GOT3 (cell line): ENCODE results near the gene EMILIN1.

Experiments used
- DNase-seq: peaks from one replicate; lab custom pipeline; 2025; ENCODE audit warnings: mixed read lengths; lab: John Stamatoyannopoulos, UW

Gene EMILIN1

DNA sequence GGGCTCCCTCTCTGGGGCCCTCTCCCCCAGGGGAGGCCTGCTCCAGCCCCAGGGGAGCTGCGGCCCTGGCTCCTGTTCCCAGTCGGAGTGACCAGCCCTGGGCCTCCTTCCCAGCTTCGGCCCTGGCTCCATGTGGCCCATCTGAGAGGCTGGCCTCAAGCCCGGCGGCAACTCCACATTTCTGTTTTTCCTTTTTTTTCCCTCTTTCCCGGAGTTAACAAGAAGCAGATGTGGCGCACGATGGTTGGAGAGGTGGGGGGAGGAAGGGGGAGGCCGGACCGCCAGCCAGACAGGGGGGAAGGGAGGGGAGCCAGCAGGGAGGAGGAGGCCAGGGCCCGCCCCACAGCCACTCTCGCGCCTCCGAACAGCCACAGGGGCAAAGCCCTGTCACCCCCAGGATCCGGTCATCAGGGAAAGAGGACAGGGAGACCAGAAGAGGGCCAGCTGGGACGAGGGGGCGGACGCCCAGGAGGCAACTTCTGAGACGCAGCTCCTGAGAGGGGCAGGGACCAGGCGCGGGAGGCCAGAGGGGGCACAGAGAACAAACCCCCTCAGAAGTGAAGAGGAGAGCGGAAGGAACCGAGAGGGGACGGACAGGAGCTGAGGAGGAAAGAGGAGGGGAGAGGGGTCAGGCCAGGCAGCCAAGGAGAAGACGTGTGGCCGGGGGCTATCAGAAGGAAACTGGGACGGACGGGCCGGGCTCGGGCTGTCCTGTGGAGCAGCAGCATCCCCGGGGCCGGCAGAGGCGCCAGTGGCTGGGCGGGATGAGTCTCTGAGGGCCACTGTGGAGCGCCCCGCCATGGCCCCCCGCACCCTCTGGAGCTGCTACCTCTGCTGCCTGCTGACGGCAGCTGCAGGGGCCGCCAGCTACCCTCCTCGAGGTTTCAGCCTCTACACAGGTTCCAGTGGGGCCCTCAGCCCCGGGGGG, at the start of gene EMILIN1:
Gene EMILIN1, plus strand, starts transcription at position 349 of the 928 bp plus-strand sequence. Its CDS starts 451 bp downstream, at position 800.
- DNase-seq, result peak; percentile 32

DNA sequence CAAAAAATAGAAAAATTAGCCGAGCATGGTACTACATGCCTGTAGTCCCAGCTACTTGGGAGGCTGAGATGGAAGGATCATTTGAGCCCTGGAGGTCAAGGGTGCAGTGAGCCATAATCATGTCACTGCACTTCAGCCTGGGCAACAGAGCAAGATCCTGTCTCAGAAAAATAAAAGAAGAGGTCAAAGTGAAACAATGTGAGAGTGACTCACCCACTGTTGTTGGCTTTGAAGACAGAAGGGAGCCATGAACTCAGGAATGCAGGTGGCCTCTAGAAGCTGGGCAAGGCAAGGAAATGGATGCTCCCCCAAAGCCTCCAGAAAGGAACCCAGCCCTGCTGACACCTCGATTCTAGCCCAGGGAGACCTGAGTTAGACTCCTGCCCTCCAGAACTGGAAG, 49.4 kb upstream of the EMILIN1 start:
- DNase-seq, result no peak

DNA sequence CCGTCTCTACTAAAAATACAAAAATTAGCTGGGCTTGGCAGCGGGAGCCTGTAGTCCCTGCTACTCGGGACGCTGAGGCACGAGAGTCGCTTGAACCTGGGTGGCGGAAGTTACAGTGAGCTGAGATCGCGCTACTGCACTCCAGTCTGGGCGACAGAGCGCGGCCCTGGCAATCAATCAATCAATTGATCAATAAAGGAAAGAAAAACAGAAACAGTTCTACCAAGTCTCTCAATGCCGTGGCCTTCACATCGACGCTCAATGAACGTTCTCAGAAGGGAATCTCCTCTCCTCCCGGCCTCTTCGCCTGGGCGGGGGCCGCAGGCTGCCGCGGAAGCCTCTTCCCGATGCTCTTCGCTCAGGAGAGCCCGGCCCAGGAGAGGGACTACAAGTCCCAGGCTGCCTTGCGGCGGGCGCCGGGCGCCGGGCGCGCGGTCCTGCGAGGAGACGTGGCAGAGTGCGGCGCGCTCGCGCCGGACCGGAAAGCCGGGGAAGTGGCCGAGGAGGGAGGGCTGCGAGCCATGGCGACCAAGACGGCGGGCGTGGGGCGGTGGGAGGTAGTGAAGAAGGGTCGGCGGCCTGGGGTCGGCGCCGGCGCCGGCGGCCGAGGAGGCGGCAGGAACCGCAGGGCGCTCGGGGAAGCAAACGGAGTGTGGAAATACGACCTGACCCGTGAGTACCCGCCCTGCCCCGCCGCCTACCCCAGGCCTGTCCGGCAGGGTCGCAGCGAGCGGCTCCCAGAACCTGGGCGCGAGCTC, 45.7 kb upstream of the EMILIN1 start, which contains the start of gene TMEM214:
Gene TMEM214, plus strand, starts transcription at position 471 of the 758 bp plus-strand sequence. Its CDS starts 51 bp downstream, at position 522.
- DNase-seq, result peak; percentile 58

DNA sequence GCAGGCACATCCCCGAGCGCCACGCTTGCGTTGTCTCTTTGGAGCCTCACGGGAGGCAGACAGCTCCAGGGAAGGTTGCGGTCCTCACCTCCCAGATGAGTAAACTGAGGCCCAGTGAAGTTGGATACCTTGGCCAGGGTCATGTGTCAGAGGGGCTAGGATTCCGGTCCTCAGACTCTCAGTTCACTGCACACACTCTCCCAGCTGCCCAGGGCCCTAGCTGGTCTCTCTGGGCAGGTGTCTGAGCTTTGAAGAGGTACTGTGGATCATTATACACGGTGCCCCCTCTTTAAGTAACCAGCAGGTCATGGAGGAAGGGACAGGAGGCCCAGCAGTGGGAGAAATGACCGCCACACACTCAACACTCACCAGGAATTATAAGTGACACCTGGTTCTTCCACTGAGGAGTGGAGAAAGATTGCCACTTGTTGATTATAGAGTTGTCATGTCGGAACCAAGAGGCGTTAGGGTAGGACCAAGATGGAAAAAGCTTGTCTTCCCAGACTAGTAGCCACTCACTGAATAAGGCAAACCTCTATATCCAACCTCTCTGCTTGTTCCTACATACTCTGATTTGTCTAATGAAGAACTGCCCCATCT, 45.1 kb upstream of the EMILIN1 start:
- no peak for DNase-seq

DNA sequence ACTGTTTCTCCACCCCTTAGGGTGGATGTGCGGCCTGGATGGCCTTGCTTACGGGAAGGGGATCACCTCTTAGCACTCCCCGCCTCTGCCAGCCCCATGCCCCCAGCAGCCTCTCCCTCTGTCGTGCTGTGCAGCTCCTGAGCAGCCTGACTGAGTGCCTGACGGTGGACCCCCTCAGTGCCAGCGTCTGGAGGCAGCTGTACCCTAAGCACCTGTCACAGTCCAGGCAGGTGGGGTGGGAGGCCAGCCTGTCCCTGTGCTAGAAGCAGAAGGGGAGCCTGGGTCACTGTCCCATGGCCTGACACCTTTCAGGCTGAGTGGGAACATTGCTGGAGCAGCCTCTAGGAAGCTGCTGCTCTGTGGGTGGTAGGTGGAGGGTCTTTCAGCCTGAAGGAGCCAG, 40.4 kb upstream of the EMILIN1 start:
- DNase-seq, result no peak

DNA sequence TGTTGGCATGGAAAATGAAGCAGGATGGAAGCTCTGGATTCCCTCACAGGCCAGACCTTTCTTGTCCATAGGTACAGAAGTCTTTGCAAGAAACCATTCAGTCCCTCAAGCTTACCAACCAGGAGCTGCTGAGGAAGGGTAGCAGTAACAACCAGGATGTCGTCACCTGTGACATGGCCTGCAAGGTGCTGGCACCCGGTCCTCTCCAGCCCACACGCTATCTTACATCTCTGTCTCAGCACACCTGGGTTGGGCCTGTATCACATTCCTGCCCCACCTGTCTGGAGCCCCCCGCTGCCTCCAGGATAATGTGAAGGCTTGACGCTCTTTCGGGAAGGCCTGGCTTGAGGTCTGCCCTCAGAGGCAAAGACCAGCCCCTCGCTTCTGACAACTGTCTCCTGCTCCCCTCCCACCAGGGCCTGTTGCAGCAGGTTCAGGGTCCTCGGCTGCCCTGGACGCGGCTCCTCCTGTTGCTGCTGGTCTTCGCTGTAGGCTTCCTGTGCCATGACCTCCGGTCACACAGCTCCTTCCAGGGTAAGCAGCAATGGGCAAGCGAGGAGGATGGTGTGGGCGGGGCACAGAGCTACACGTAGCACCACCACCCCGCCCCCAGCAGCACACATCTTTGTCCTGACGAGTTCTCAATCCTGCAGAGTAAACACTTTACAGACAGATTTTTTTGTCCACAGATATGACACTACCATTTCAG, 39.6 kb upstream of the EMILIN1 start:
- no peak for DNase-seq

DNA sequence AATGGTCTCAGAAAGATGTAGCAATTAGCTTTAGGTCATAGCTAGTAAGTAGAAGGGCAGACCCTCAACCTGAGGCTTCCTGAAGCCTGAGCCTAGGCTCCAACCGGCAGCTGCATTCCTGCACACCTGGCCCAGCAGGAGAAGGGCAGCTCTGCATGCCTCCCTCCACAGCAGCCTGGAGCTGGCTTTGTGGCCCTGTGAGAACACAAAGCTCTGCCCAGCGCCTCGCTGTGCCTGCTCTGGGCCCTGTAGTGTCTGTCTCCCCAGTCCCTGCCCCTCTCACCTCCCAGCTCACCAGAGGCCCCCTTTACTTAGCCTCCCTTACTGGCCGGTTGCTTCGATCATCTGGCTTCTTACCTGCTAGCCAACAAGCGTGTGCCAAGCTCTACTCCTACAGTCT, 39.0 kb upstream of the EMILIN1 start:
- DNase-seq, result no peak

DNA sequence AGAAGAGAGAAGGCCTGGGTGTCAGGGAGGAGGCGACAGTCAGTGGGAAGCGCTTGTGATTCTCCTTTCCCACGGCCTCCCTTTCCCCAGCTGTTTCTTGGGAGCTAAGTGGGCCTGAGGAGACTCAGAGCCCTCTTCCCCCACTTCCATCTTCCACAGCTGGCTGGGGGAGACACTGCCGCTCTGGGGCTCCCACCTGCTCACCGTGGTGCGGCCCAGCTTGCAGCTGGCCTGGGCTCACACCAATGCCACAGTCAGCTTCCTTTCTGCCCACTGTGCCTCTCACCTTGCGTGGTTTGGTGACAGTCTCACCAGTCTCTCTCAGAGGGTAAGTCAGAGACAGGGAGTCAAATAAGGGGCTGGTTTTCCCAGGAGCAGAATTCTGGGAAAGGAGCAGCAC, 38.5 kb upstream of the EMILIN1 start:
- DNase-seq, result no peak

DNA sequence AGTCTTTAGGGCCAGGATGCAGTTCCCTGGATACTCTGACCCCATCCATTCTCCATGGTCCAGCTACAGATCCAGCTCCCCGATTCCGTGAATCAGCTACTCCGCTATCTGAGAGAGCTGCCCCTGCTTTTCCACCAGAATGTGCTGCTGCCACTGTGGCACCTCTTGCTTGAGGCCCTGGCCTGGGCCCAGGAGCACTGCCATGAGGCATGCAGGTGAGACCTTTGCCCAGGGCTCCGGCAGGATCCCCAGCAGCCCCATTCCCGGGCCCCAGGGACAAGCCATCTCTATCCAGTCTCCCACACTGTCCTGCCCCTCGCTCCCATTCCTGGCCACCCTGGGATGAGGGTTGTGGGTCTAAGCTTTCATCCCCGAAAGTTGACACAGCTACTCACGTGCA, 38.1 kb upstream of the EMILIN1 start:
- no peak for DNase-seq

DNA sequence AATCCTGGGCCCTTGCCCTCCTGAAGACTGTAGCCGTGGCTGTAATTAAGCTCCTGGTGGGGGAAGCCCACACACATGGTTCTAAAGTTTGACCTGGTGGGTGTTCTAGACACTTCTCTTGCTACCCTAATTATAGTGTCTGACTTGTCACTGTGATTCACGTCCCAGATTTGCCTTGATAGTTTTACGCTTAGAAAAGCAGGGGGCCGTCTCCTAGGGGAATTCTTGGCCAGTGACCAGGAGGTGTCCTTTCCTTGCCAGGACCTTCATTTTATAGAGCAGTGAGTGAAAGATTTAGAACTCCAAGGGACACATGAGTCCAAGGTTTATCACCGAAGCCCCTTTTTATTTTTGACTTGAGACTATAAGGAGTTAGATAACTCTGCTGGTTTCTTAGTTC, 36.7 kb upstream of the EMILIN1 start:
- DNase-seq, result no peak

DNA sequence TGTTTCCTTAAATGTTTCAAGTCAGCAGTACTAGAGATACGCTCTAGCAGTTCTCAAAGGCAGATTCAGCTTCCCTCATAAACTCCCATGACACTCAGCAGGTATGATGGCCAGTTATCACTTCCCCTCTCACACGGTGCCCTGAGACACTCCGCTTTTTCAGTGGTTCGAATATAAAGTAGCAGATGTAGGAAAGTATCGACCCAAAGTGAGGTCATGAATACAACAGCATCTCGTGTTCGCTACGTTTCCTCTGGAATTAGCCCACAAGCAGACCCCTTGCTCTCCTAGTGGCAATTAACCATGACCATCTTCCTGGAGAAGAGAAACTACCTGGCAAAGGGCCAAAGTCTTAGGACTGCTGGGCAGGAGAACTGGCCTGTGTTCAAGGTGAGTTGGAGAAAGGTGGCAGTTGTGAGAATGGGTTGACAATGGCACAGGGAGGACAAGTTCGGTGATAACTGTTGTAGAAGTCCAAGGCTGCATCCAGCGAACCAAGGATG, 36.2 kb upstream of the EMILIN1 start:
- DNase-seq, result no peak

DNA sequence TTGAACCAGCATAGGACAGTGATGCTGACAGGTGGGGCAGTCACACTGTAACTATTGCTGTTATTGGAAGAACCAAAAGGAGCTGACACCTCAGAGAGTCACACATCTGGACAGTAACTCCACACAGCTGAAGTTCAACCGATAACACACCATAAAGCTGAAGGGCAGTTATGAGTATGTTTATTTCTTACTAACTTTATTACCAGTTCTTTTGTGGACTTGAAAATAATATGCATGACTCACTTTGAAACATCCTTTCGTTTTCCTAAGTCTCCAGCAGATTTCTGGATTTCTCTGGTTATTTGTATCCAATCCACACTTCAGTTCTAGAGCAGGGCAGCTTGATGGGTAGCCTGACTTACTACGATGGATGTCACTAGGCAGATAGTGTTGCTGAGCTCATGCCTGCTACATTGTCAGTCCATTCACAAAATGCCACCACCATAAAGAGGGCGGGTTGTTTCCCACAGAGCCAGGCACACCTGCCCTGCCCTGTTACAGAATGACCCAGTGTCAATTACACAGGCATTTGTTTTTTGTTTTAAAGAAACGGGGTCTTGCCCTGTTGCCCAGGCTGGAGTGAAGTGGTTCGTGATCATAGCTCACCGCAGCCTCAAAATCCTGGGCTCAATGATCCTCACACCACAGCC, 35.3 kb upstream of the EMILIN1 start:
- no peak for DNase-seq

DNA sequence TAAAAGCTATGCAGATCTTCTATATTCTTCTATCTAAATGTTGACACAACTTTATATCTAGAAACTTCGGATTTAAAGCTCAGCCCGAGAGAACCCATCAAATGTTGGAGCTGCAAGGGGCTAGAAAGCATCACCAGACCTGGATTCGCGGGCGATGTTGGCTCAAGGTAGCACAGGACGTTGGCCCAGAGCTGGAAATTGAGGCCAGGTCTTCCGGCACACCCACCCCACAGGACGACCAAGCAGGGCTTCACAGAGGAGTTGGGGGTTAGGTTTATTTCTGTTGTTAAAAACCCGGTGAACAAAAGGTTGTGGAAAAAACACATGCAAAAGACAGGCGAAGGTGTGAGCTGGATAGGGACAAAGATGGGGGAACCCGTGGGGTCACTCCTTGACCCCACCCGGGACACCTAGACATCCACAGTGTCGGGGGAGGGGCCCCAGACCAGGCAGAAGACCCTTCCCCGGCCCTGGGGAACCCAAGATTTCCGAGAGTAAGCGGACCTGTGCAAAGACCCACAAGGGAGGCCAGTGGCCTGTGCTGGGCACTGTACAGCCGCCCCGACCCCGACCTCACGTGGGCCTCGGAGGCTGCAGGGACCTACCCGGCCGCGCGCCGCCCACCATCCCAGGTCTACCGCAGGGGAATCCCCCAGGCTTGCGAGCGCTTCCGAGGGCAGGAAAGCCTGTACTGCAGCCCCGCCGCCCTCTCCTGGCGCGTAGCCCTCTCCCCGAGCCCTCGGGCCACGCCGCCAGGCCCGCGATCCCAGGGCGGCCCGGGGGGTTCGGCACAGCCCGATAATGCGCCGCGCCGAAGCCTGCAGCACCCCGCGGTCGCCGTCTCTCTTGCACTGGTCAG, 28.8 kb upstream of the EMILIN1 start:
- no peak for DNase-seq

DNA sequence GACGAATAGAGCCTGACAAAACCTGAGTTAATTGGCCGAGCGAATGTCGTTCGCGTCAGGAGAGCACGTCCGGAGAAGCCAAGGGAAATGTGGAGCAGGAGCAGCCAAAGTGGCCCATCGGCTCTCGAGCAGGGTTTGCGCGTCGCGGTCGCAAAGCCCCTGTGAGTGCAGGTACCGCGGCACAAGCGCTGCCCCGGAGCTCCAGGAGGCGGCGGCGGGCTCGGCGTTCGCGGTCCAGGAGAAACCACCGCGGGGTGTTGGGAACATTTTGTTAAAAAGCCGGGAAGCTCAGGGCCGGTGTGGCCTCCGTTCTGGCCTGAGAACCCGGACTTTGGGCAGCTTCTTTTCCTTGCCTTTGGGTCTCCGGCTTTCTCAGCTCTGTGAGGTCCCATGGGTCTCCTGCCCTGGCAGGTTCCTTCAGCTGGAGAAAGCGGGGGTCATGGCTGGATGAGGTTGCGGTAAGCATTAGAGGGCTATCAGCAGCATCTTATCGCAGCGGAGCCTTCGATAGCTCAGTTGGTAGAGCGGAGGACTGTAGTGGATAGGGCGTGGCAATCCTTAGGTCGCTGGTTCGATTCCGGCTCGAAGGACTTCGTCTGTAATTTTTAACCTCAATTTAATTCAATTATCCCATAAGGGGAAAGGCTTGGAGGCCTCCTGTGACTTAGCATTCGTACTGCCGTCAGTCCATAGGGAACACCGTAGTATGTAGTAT, 28.0 kb upstream of the EMILIN1 start:
- DNase-seq, result peak; percentile 84

DNA sequence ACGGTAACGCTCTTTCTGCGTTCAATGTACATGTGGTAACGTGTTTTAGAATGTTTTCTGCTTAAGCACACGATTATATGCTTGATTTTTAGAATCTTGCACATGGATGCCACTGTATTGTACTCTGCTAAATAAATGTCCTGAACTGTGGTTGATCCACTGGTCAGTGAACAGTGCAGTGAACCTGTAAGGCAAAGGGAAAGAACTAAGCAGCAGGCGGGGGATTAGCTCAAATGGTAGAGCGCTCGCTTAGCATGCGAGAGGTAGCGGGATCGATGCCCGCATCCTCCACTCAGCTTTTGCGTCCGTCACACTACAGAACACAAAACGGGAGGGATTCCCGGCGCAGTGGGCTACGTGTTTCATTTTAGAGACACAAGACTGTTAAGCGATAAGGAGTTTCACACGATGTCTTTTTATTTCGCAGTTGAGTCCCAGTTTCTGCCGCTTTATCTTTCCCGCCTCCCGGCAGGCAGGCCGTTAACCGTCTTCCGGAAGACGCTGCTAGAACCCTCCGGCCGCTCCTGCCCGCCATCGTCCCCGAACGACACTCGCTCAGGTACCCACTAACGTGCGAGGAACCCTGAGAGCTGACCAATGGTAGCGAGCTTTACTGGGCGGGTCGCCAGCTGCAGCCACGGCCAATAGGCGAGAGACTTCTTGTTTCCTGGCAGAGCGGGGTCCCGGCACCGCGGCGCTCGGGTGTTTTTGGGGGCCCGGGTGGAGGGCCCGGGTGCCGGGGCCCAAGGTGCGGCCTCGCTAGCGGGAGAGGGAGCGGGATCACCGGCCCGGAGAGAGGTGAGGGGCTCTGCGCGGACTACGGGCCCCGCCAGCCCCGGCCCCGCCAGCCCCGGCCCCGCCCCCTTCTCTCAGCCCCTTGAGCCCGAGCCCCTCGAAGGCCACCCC, 27.2 kb upstream of the EMILIN1 start, which contains the start of gene AGBL5:
Gene AGBL5, plus strand, starts transcription at position 673 of the 906 bp plus-strand sequence. CDS start 1,291 bp downstream, outside the sequence.
- peak; percentile 83 for DNase-seq

DNA sequence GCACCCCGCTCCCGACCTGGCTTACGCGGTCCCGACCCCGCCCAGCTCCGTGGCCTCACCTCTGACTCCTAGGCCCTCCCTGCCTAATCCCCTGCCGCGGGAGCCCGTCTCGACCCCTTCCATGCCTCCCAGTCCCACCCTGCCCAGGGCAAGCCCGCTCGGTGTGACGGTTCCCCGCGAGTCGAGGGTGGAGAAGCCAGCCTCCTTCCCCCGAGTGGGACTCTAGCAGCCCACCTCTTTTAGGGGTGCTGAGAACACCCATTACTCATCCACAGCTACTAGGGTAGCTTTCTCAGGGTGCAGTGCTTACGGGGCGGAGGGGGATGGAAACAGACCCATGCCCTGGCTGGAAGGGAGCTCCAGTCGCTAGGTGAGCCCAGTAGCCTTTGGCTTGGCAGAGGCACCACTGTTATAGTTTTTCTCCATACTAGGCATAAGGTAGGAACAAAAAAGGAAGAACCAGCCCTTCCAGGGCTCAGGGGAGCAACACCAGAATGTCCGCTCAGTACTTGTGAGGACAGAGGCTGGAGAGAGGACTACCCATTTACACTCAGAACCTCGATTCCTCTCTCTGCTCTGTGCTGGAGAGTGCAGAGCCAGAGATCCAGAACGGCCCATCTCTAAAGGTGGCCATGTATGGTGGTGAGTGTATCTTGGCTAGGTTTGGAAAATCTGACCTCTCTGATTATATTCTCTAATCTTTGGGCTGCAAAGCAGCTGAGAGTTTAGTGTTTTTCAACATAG, 26.3 kb upstream of the EMILIN1 start:
- no peak for DNase-seq

DNA sequence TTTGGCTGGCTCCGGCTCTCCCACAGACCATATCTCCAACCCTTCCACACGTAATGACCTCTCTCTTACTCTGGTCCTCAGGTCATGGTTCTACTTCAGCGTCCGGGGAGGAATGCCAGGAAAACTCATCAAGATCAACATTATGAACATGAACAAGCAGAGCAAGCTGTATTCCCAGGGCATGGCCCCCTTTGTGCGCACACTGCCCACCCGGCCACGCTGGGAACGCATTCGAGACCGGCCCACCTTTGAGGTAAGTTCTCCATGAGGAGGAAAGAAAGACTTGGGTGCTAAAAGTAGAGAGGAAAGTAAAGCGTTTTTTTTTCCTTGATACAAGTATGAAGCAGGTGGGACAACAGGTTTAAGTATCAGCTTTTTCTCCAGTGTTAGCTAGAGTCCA, 25.1 kb upstream of the EMILIN1 start:
- DNase-seq, result no peak

DNA sequence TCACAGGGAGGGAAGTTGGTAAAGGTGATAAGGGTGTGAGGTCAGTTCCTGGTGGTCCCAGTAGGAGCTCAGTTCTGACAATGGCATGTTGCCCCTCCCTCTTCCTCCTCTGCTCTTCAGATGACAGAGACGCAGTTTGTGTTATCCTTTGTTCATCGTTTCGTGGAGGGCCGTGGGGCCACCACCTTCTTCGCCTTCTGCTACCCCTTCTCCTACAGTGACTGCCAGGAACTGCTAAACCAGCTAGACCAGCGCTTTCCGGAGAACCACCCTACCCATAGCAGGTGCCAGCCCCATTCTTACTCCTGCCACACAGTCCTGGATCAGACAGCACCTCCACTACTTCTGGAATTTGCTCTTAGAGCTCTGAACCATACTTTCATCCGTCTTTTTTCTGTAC, 24.6 kb upstream of the EMILIN1 start:
- no peak for DNase-seq
